Cerebellar nuclear complex (tissue), 1 donor: ENCODE results near the gene ACSM2A.
"Not testable (repeated sequence)": the region's sequence is repeated elsewhere in the genome, so short reads cannot be mapped to it uniquely, and the experiment has no call there.

Experiments used
- DNase-seq, 2 experiments: peaks; one replicate each; lab custom pipeline; 2025; lab: John Stamatoyannopoulos, UW

ACSM2A gene

DNA sequence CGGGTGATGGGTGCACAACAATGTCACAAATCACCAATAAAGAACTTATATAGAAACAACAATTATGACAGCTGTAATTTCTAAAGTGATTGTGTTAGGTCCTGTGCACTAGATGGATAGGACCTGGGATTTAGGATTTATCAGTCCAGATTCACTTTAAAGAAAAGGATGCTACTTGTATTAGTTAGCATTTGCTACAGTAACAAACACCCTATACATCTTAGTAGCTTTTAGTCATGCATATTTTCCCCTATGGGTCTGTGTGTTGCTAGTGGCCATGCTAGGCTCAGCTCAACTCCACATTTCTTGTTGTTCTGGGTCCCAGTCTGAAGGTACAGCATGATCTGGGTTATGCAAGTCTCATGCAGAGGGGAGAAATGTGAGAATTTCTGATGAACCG lies 7.9 kb downstream of the ACSM2A start:
- not testable (repeated sequence) for DNase-seq

GRCh38 chr16:20460313-20460712 lies 9.0 kb downstream of the ACSM2A start:
- not testable (repeated sequence) for DNase-seq

DNA sequence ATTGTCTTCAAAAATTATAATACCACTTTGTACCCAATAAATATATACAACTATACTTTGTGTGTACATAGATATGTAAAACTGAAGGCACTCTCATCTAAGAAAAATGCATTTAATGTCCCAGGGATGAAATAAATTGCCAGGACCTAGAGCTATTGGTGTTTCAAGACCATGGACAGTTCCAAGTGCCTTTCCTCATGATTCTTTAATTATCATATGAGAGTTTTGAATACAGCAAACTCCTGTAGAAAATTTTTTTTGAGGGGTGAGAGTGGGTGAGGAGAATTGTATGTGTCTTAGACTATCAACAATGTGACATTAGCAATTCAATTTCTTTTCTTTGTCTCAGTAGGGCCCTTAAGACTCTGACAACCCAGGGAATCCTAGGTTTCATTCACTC lies 17.6 kb downstream of the ACSM2A start:
- not testable (repeated sequence) for DNase-seq

- DNase-seq: not testable (repeated sequence)
Observed at GRCh38 chr16:20469930-20470329, 18.6 kb downstream of the ACSM2A start.

DNA sequence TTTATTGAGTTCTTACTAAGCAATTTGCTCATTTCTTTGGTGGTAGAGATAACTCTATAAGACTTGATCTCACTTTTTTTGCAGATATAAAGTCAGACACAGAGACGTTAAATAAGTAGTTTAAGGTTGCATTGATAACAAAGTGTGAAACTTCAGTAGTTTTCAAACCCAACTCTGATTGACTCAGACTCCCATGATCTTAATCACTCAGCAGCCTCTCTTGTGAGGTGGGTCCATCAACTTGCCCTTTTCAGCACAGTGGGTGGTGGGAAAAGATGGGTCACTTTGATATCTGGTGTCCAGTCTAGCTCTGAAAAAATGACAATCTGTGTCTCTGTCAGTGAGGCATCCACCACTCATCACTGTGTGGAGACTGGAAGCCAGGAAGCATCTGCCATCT lies 19.4 kb downstream of the ACSM2A start:
- DNase-seq: not testable (repeated sequence)

DNA sequence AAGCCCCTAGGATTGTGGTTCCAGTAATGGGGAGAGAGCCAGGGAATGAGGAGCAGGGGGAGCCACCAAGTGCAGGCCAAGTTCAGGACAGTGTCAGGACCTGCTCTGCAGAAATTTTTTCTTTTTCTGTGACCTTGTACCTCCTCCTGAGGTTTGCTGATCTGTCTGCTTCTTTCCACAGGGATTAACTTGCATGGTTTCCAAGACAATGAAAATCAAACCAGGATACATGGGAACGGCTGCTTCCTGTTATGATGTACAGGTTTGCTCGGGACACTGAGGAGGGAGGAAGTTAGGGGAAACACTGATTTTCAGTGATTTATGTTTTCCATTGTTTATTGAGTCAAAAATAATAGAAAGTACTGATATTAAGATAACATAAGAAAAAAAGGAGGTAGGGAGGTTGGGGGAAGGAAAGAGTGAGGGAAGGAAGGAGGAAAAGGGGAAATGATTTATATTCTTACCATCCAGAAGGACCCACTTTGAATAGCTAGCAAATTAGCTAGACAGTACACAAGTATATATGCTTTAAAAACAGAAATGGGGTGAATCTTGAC lies 25.9 kb downstream of the ACSM2A start:
- not testable (repeated sequence) for DNase-seq

GRCh38 chr16:20483989-20484388 lies 32.7 kb downstream of the ACSM2A start:
- DNase-seq: not testable (repeated sequence)

- DNase-seq: no peak
Observed at GRCh38 chr16:20484726-20485125, 33.4 kb downstream of the ACSM2A start.

DNA sequence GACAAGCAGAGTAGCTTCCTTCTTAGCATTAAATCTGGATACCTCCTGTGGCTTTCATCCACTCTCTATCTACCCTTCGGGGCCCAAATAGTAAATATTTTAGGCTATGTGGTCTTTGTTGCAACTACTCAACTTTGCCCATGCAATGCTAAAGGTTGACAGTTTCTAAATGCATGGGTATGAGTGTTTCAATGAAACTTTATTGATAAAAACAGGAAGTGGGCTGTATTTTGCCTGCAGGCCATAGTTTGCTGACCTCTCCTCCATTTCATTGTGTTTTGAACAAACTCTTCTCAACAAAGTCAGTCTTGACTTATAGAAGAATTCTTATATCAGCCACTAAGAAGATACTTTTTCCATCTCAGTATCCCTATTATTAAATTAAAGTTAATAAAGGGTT lies 34.1 kb downstream of the ACSM2A start:
- DNase-seq: no peak

- not testable (repeated sequence) for DNase-seq
Observed at GRCh38 chr16:20490994-20491393, 39.7 kb downstream of the ACSM2A start.

- DNase-seq: not testable (repeated sequence)
Observed at GRCh38 chr16:20491448-20491847, 40.1 kb downstream of the ACSM2A start.

- no peak for DNase-seq
Observed at GRCh38 chr16:20504418-20504817, 53.1 kb downstream of the ACSM2A start.

DNA sequence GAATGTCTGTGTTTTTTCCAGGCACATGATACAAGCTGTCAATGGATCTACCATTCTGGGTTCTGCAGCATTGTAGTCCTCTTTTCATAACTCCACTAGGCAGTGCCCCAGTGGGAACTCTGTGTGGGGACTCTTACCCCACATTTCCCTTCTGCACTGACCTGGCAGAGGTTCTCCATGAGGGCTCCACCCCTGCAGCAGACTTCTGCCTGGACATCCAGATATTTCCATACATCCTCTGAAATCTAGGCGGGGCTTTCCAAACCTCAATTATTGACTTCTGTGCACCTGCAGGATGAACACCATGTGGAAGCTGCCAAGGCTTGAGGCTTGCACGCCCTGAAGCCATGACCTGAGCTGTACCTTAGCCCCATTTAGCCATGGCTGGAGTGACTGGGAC lies 56.0 kb downstream of the ACSM2A start:
- no peak for DNase-seq

DNA sequence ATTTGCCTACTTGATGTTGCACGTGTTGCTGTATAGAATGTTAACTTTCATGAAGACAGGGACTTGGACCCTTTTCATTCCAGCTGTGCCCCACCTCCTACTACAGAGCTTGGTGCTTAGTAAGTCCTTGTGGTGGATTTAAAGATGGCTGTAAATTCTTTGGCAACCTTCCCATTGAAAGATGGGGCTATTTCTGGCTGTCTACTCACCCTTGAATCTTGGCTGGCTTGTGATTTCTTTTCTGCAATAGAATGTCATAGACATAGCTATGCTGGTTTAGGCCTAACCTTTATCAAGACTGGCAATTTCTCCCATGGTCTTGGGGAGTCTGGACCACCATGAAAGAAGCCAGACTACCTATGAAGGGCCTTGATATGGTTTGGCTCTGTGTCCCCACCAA lies 59.0 kb downstream of the ACSM2A start:
- no peak for DNase-seq

GRCh38 chr16:20515688-20516090 lies 64.4 kb downstream of the ACSM2A start:
- DNase-seq: no peak

GRCh38 chr16:20517149-20517548 lies 65.8 kb downstream of the ACSM2A start:
- DNase-seq: no peak

- no peak for DNase-seq
Observed at GRCh38 chr16:20519231-20519630, 67.9 kb downstream of the ACSM2A start.

DNA sequence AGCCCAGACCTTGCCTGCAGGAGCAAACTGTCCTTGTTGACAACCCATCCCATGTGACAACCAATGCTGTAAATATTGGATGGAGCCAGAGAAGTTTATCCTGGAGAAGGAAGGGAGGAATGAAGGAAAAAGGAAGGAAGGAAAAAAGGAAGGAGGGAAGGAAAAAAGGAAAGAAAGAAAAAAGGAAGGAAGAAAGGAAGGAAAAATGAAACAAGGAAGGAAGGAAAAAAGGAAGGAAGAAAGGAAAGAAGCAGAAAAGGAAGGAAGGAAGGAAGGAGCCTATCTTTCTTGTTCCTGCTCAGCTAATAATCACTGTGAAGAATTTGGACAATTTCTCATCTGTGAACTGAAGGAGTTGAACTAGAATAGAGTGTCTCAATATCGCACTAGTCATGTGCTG lies 68.8 kb downstream of the ACSM2A start:
- no peak for DNase-seq

DNA sequence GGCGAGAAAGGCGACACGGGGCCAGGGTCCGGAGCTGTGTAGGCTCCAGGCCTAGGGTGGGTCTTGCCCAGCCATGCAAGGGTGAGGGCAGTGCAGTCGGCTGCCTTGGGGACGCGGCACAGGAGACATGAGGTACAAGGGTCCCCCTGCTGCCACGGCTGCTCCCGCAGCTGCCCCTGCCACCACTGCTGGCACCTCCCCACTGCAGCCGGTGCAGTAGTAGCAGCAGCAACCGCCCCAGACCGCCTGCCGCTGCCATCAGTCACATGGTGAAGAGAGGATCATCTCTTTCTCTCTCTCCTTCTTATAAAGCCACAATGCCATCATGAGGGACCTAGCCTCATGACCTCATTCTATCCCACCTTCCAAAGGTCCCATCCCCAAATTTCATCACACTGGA lies 80.5 kb downstream of the ACSM2A start:
- DNase-seq: not testable (repeated sequence)

DNA sequence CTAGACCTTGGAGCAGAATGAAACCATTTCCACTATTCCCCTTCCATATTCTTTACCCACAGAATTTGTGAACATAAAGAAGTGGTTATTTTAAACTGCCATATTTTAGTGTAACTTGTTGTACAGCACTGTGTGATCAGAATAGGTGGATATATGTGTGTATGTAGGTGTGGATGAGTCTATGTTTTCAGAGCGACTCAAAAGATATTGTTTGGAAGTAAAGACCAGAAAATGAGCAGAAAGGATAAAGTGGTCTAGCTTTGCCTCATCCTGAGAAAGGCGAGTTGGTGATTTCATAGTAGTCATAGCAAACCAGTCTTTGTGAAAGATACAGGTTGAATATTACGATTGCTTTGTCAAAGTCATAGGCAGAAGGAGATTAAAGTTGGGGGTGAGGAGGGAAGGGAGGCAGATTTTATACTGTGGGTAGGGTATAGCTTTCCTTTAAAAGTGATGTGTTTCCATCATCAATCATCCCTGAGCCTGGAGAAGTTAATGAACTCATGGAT lies 81.0 kb downstream of the ACSM2A start:
- DNase-seq: not testable (repeated sequence)

GRCh38 chr16:20536669-20537068 lies 85.3 kb downstream of the ACSM2A start:
- DNase-seq: not testable (repeated sequence)
